Right renal pelvis (tissue), 4 donors: ENCODE data around the gene CPEB3. TPM values are rescaled to one million over a fixed set of nuclear protein-coding genes. Genes with fewer than 3 reads are reported as not detected.
A peak's percentile ranks its signal among the peaks of the same experiment; 100 is the strongest.
"Not testable (repeated sequence)": the region's sequence is repeated elsewhere in the genome, so short reads cannot be mapped to it uniquely, and the experiment has no call there.

Experiments used
- DNase-seq, 4 donors: peaks; one replicate each; pipeline ENCODE4 v3.0.0-alpha.2; 2013; ENCODE audit warnings: low read depth in 4 of 4, low spot score in 3 of 4, missing footprints in 1 of 4
- polyA plus RNA-seq, 4 donors: library from polyadenylated mRNA; unstranded; fragments of 120-200 nt; gene quantifications; one replicate each; pipeline ENCODE4 v1.2.1, GENCODE V29; 2013; ENCODE audit not compliant: insufficient read length in 4 of 4

CPEB3 gene
- polyA plus RNA-seq, result 1 to 10 TPM; 3.5 to 5.0 (median 3.8) TPM

DNA sequence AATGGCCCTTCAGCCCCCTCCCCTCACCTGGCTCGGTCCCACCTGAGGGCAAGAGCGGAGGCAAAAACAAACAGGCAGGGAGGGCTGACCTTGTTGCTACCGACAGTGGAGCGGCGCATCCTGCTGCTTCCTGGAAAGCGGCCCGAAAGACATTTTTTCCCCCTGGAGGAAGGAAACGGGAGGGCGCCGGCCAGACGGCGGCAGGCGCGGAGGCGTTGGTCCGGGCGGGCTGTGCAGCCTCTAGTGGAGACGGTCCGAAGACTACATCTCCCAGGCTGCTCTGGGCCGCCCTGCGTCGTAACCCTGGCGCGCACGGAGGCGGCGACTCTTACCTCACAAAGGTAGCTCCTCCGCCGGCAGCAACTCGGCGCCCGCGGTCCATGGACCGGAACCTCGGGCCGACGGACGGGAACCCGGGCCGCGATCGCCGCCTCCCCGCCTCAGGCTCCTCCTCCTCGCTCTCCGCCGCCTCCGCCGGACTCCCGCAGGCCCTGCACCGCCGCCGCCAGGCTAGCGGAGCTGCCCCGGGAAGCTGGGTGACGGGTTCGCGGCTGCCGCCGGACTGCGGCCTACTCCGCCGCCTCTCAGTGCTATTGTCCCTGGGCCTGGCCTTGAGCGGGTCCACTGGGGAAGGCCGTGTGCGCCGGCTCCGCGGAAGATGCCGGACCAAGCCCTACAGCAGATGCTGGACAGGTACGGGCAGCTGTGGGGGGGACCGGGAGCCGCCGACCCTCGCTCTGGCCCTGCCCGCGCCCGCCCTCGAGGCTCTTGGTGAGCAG, at the start of gene CPEB3, which contains the start of gene MARCHF5:
CPEB3 (minus strand) TSS at position 242 of the 779 bp plus-strand sequence. CDS start 50,728 bp downstream, outside the sequence.
MARCHF5 (plus strand) TSS at position 331 of the 779 bp plus-strand sequence; CDS start at position 659, 328 bp downstream.
- peak; percentile 86 to 90 (median 88) for DNase-seq

- DNase-seq, result not testable (repeated sequence)
Measured at GRCh38 chr10:92329927-92330326, 39.0 kb upstream of the CPEB3 start.

- DNase-seq, result no peak
Measured at GRCh38 chr10:92328993-92329392, 38.1 kb upstream of the CPEB3 start.

DNA sequence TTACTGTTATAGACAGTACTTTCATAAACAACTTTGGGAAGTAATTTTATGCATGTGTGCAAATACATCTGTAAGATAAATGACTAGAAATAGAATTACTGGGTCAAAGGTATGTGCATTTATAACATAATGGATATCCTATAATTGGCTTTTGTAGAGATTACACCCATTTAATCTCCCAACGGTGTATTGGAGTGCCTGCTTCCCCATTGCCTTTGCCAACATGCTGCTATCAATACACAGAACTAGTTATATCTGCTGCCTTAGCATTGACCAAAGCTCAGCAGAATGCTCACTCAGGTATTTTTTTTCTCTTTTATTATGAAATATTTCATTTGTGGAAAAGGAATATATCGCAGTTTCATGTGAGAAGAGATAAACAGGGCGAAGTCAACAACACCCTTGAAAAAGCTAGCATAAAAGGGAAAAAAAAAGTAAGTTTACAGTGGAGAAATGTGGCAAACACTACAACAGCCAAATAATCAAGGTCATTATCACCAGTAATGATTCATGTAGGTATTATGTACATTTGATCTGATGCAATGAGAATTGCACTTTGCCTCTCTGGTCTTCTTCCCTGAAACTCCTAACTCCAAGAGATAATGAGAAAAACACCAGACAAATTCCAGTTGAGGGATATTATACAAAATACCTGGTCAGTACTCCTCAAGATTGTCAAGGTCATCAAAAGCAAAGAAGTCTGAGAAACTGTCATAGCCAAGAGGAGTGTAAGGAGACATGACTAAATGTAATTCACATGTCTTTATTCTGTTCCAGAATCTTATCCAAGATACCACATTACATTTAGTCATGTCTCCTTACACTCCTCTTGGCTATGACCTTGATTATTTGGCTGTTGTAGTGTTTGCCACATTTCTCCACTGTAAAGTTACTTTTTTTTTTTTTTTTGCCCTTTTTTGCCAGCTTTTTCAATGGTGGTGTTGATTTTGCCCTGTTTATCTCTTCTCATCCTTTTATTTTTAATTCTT, 36.9 kb upstream of the CPEB3 start:
- no peak for DNase-seq

- DNase-seq, result no peak
Measured at GRCh38 chr10:92323079-92323478, 32.2 kb upstream of the CPEB3 start.

DNA sequence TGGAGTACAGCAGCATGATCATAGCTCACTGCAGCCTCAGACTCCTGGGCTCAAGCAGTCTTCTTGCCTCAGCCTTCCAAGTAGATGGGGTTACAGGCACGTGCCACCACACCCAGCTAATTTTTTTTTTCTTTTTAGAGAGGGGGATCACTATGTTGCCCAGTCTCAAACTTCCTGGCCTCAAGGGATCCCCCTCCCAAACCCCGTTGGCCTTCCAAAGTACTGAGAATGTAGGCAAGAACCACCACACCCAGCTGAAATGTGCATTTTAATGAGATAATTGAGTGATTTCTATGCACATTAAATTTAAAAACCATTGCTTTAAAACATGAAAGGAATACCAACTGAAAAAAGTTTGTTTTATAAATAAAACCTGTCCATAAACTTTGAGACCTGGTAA, 25.7 kb upstream of the CPEB3 start:
- DNase-seq, result no peak

- no peak for DNase-seq
Measured at GRCh38 chr10:92313750-92314149, 22.9 kb upstream of the CPEB3 start.

DNA sequence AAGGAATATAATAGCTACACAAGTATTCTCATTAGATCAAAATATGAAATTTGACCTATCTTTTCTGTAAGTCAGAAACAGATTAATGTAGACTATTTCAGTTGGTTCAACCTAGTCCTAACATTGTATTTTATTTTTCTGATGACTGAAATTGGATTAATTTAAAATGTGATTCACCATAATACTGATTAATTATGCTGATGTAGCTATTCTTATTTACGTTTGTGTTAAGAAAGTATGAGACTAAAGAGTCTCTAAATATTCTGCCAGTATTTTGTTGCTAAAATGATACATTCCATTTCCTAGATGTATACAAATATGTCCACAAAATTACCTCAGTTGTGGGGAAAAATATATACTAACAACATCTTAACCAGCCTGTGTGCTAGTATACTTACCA, 18.4 kb upstream of the CPEB3 start:
- no peak for DNase-seq

- no peak for DNase-seq
Measured at GRCh38 chr10:92305133-92306072, 14.5 kb upstream of the CPEB3 start.

- DNase-seq, result no peak
Measured at GRCh38 chr10:92304061-92304460, 13.2 kb upstream of the CPEB3 start.

GRCh38 chr10:92303096-92303495, 12.2 kb upstream of the CPEB3 start:
- no peak for DNase-seq

DNA sequence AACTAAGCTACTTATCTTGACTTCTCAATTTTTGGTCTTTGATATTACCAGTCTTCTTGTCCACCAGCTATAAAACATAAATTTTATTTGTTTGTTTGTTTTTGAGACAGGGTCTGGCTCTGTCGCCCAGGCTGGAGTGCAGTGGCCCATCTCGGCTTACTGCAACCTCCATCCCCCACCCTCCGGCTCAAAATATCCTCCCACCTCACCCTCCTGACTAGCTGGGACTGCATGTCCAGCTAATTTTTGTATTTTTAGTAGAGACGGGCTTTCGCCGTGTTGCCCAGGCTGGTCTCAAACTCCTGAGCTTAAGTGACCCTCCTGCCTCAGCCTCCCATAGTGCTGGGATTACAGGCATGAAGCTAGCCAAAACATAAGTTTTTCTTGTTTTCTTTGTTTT, 7.6 kb upstream of the CPEB3 start:
- DNase-seq, result no peak

DNA sequence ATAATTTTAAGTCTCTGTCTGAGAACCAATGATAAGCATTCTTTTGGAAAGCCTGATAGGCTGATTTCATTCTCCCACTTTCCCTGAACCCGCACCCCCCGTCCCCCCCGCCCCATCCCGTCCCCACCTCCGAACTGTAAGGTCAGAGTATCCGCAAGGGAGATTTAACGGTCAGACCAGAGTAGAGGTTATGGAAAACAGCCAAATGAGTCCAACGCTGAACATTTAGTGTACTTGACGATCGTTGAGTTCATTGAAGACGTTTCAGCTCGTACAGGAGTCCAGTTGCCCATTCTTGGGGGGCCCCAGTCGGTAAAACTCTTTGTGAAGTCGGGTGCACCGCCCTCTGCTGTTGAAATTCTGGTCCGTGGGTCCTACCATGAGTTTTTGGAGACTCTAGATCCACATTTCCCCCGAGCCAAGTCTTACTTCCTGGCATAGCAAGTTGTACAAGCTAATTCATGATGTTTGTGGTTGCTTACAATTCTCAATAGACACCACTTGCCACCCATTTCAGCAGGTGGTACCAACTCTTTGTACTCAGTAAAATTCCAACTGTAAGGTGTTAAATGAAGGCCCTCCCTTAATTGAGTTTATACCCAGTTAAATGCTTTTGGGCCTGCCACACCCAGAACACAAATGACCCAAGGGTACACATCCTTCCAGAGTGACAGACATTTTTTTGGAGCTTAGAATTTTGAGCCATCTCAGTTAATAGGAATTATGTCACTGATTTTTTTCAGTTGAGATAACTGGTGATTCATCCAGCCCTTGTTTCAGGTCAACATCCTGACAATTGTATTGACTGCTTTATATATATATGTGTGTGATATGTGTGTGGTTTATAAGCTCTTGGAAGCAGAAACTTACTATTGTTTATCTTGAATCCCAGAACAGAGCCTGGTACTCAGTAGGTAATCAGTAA, 1.3 kb upstream of the CPEB3 start:
- peak; percentile 16 to 37 (median 26) for DNase-seq

DNA sequence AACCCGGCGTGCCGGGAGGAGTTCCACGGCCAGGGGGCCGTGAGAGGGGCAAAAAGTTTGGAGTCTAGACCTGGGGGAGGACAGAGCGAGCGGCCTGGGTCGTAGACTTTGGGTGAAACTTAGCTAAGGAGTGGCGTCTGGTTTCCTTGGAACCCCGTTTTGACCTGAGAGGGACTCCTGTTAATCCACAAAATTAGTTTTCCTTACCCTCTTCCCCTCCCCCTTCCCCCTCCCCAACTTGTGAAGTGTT, 663 bp upstream of the CPEB3 start:
- DNase-seq, result peak in 1 of 4 donors; percentile 12

DNA sequence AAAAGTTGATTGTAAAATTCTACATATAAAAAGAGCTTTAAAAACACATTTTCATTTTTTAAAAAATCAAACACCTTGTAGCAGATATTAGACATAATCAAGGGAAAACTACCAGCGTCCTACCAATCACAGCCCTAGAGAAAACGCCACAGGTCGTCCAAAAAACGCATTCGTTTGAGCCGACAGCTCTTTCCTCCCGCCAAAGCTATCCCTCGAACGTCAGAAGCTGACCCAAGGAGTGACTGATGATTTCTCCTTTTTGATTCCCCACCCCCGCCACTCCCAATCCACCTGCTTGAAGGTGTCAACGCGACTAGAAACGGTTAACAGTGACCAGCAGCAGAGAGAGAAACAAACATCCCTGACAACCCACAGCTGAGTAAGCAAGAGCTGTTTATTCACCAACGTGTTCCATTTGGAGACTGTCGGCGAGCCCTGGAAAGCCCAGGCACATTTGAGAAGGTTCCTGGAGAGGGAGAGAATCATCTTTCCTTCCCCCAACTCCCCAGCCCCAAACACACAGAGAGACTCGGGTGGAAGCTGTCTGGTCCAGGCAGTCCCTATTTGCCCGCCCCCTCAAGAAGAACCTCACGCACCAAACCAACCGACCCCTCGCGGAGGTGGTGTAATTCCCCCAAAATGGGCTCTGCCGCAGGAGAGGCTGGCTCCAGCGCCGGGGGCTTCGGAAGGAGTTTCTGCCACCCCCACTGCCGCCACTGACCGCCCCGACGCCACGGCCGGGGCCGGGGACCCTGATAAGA, 622 bp downstream of the CPEB3 start:
- DNase-seq, result peak; percentile 14 to 42 (median 26)

GRCh38 chr10:92284112-92284704, 6.7 kb downstream of the CPEB3 start:
- no peak for DNase-seq

GRCh38 chr10:92278996-92279696, 11.7 kb downstream of the CPEB3 start:
- no peak for DNase-seq

- DNase-seq, result no peak
Measured at GRCh38 chr10:92274071-92274470, 16.8 kb downstream of the CPEB3 start.
